ENCODE measurements around the gene GNAO1. TPM values are rescaled to one million over a fixed set of nuclear protein-coding genes. Genes with fewer than 3 reads are reported as not detected.

Gene GNAO1
- total and polyA plus RNA-seq, 5 experiments from 2014 or later: 0.62 to 0.85 (median 0.65) TPM; not detected in 2

DNA sequence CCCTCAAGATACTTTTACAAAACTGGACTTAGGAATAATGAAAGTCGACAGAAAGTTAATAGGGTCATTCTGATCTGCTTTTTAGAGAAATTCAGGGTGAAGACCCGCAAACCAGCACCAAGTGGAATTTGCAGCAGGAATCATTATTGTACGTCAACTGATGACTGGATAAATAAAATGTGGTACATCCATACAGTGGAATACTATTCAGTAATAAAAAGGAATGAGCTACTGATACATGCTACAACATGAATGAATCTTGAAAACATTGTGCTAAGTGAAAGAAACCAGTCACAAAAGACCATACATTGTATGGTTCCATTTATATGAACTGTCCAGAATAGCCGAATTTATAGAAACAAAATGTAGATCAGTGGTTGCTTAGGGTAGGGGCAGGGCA is 83.1 kb downstream of the GNAO1 start:
- peaks cover 0 to 2% (median 0%) of the 10 kb centered on the region in 3 donors for H3K36me3 Mint-ChIP-seq
- no peak for DNase-seq
- no peak overlapping the region for H3K27ac Mint-ChIP-seq
- no peak for ATAC-seq
- POLR2A ChIA-PET: no interaction called here
- H3K4me1 Mint-ChIP-seq: peaks cover 5 to 11% (median 10%) of the 10 kb centered on the region in 4 donors
- peaks cover 0 to 4% (median 0%) of the 10 kb centered on the region in 9 donors for H3K9me3 Mint-ChIP-seq
- peaks cover 0 to 15% (median 3%) of the 10 kb centered on the region in 5 donors for H3K27me3 Mint-ChIP-seq
- H3K4me3 Mint-ChIP-seq: no peak overlapping the region

DNA sequence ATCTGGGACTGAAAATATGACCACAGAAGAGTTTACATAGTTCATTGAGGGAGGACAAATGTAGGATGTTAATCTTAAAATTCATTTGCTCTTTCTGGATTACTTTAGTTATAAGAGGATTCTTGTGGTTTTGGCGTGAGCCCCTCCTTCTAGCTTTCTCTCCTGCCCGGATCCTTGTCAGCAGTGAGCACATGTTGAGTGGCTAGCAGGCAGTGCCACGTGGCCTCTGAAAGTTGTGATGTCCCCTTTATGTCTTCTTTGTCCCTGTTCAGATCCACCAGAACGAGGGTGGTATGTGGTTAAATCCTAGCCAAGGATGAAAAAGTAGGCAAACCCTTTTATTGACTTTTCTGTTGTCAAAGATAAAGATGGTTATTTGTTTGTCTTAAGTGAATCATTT is 83.8 kb downstream of the GNAO1 start:
- peaks cover 0 to 4% (median 0%) of the 10 kb centered on the region in 9 donors for H3K9me3 Mint-ChIP-seq
- H3K27me3 Mint-ChIP-seq: peaks cover 0 to 15% (median 3%) of the 10 kb centered on the region in 5 donors
- POLR2A ChIA-PET: no interaction called here
- H3K4me1 Mint-ChIP-seq: peaks cover 7 to 18% (median 16%) of the 10 kb centered on the region in 4 donors
- ATAC-seq (no peak), DNase-seq (no peak)
- H3K27ac Mint-ChIP-seq: no peak overlapping the region
- peaks cover 0 to 2% (median 0%) of the 10 kb centered on the region in 3 donors for H3K36me3 Mint-ChIP-seq
- H3K4me3 Mint-ChIP-seq: no peak overlapping the region

DNA sequence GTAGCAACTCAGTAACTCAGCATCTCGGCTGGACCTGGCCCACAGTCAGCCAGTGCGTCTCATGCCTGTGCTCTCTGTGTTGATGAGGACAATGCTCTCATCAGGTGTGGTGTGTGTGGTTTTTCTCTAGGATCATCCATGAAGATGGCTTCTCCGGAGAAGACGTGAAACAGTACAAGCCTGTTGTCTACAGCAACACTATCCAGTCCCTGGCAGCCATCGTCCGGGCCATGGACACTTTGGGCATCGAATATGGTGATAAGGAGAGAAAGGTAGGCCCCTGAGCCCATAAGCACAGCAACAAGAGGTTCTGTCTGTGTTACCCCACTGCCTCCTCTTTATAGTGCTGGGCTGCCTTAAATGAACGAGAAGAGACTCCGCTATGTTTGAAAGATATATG is 84.5 kb downstream of the GNAO1 start:
- peaks cover 0 to 4% (median 0%) of the 10 kb centered on the region in 9 donors for H3K9me3 Mint-ChIP-seq
- DNase-seq (no peak), ATAC-seq (no peak)
- peaks cover 0 to 2% (median 0%) of the 10 kb centered on the region in 3 donors for H3K36me3 Mint-ChIP-seq
- POLR2A ChIA-PET: no interaction called here
- no peak overlapping the region for H3K4me3 Mint-ChIP-seq
- peaks cover 7 to 22% (median 17%) of the 10 kb centered on the region in 4 donors for H3K4me1 Mint-ChIP-seq
- H3K27me3 Mint-ChIP-seq: peaks cover 0 to 15% (median 3%) of the 10 kb centered on the region in 5 donors
- no peak overlapping the region for H3K27ac Mint-ChIP-seq

DNA sequence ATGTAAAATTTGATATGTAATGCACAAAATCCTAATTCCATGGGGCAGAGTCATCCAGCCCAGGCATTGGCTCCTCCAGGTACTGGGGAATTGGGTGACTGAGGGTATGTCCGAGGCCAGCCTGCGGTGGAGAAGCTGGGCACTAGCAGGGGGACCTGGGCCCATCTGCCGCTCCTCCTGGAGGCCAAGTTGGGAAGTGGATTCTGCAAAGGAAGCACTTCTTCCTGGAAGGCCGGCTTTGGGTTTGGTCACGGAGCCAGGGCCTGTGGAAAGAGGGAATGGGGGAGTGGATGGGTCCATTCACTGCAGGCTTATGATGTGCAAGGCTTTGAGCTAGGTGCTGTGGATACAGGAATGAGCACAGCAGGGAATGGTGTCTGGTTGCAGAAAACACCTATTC is 85.8 kb downstream of the GNAO1 start:
- Mint-ChIP-seq H3K4me3 (no peak overlapping the region), H3K27me3 (peaks cover 0 to 15% (median 3%) of the 10 kb centered on the region in 5 donors), H3K4me1 (peaks cover 7 to 26% (median 17%) of the 10 kb centered on the region in 4 donors), H3K9me3 (peaks cover 0 to 4% (median 0%) of the 10 kb centered on the region in 9 donors), H3K36me3 (peaks cover 0 to 2% (median 0%) of the 10 kb centered on the region in 3 donors), H3K27ac (no peak overlapping the region)
- no peak for DNase-seq
- no peak for ATAC-seq
- POLR2A ChIA-PET: no interaction called here

DNA sequence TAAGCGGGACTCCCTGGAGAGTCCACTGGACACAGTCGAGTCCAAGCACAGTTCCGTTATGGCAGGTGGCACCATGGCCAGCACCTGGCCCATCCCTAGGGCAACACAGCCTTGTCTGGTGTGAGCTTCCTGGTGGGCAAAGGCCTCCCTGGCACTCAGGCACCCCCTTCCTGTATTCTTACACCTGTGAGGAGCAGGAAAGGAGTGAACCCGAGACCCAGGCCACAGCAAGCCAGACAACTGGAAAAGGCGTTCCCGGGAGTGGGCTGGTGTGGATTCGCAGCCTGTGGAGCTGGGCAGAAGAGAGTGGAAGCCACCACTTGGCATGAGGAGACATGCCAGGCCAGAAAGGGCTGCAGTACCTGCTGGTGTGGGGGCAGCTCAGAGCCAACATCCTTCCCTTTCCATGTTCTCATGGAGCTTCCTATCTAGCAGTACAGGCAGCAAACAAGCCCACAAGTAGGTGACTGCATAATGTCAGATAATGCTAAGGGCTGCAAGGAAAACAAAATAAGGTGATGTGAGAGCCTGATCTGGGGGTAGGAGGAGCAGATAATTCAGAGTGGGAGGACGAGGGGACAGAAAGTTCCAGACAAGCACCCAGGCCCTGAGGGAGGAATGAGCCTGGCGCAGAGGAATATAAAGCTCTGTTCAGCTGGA is 87.0 kb downstream of the GNAO1 start:
- Mint-ChIP-seq H3K36me3 (peaks cover 0 to 1% (median 0%) of the 10 kb centered on the region in 3 donors), H3K9me3 (peaks cover 0 to 4% (median 0%) of the 10 kb centered on the region in 9 donors), H3K4me3 (peak overlapping the region in 2 of 10 donors; percentile 34 to 81), H3K4me1 (peaks cover 7 to 37% (median 17%) of the 10 kb centered on the region in 4 donors), H3K27ac (peak overlapping the region in 2 of 10 donors; percentile 0 to 79), H3K27me3 (peaks cover 0 to 15% (median 3%) of the 10 kb centered on the region in 5 donors)
- POLR2A ChIA-PET: no interaction called here
- DNase-seq: no peak
- no peak for ATAC-seq

DNA sequence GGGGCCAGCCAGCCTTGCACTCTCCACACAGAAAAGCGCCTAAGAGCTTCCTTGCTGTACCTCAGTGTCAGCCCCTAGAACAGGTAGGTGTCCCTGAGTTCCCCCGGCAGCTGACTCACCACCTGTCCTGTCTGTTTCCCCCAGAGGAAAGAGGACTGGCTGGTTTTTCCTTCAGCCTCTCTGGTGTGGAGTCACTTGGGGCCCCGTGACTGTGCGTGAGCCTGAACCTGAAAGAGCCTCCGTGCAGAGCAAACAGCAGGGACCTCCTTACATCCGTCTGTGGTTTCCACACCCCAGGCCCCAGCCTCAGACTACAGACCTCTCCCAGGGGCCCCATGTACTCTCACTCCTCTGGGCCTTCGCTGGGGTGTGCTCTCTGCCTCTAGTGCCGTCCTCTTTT is 87.8 kb downstream of the GNAO1 start:
- Mint-ChIP-seq H3K4me3 (peak overlapping the region in 5 of 10 donors; percentile 6 to 81 (median 33)), H3K27ac (peak overlapping the region in 5 of 10 donors; percentile 18 to 79 (median 62)), H3K27me3 (peaks cover 0 to 9% (median under 1%) of the 10 kb centered on the region in 5 donors), H3K4me1 (peaks cover 7 to 41% (median 17%) of the 10 kb centered on the region in 4 donors), H3K9me3 (peaks cover 0 to 4% (median 0%) of the 10 kb centered on the region in 9 donors), H3K36me3 (no peaks in the 10 kb centered on the region)
- DNase-seq (peak in 4 of 10 donors; percentile 2 to 25 (median 8)), ATAC-seq (peak; percentile 60 to 65)
- POLR2A ChIA-PET: no interaction called here

DNA sequence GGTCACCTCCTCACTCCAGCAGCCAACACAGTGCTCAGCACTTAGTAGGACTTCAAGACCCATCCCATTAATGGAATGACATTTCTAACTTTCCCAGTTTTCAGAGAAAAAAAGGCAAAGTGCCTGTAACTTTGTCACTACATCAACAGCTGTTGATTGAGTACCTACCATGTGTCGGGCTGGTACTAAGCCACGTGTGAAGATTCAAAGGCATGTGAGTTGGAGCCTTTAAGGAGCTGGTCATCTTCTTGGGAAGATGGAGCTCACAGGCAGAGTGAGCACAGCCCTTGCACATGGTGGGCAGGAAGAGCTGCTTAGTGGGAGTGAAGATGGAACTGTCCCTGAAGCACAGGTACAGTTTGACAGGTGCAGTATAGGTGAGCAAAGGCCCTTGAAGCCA is 88.6 kb downstream of the GNAO1 start:
- POLR2A ChIA-PET: no interaction called here
- Mint-ChIP-seq H3K4me1 (peaks cover 7 to 41% (median 17%) of the 10 kb centered on the region in 4 donors), H3K36me3 (no peaks in the 10 kb centered on the region), H3K27ac (peak overlapping the region in 1 of 10 donors; percentile 79), H3K9me3 (no peaks in the 10 kb centered on the region), H3K27me3 (peaks cover 0 to 4% (median 0%) of the 10 kb centered on the region in 5 donors), H3K4me3 (peak overlapping the region in 1 of 10 donors; percentile 6)
- DNase-seq: no peak
- ATAC-seq: no peak

DNA sequence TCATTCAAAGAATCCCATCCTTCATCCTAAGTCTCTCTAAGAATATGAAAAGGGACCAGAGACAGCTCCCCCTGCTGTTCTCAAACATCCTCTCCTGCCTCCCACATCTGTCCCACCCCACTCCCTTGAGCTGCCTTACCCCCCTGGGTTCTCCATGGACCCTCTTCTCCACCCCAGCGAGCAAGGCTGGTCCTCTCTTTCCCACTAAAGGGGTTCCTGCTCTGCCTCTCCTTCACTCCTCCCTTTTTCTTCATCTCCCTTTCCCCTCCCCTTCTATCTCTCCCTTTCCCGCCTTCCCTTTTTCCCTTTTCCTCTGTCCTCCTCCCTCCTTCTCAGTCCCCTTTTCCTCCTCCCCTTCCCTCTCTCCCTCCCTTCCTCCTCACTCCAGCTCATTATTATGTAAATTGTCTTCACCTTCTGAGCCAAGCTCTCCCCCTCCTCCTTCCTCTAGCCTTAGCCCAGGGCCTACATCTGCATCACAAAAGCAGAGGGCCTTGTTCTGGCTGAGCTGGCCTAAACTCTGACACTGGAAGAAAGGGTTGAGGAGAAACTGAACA is 90.0 kb downstream of the GNAO1 start:
- POLR2A ChIA-PET: no interaction called here
- H3K4me3 Mint-ChIP-seq: no peak overlapping the region
- ATAC-seq (no peak), DNase-seq (no peak)
- H3K4me1 Mint-ChIP-seq: peaks cover 8 to 41% (median 17%) of the 10 kb centered on the region in 4 donors
- H3K27me3 Mint-ChIP-seq: peaks cover 0 to 4% (median 0%) of the 10 kb centered on the region in 5 donors
- no peaks in the 10 kb centered on the region for H3K36me3 Mint-ChIP-seq
- no peak overlapping the region for H3K27ac Mint-ChIP-seq
- H3K9me3 Mint-ChIP-seq: no peaks in the 10 kb centered on the region

DNA sequence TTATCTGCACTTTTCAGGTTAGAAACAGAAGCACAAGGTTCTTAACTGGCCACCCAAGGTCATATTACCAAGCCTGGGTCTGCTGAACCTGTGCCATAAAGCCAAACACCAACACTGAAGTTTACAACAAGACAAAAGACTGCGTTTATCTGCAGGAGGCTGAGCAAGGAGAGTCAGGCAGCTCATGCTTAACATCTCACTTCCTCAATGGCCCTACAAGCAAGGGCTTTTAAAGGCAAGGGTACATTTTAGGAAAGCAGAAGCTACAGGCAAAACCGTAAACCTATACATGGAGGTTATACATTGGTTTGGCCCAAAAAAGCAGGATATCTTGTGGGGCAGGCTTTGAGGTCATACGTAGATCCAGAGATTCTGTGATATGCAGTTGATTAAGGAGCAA is 91.2 kb downstream of the GNAO1 start:
- DNase-seq (no peak), ATAC-seq (no peak)
- POLR2A ChIA-PET: no interaction called here
- peaks cover 8 to 41% (median 17%) of the 10 kb centered on the region in 4 donors for H3K4me1 Mint-ChIP-seq
- no peak overlapping the region for H3K4me3 Mint-ChIP-seq
- H3K9me3 Mint-ChIP-seq: no peaks in the 10 kb centered on the region
- H3K36me3 Mint-ChIP-seq: no peaks in the 10 kb centered on the region
- no peak overlapping the region for H3K27ac Mint-ChIP-seq
- H3K27me3 Mint-ChIP-seq: peaks cover 0 to 4% (median 0%) of the 10 kb centered on the region in 5 donors

DNA sequence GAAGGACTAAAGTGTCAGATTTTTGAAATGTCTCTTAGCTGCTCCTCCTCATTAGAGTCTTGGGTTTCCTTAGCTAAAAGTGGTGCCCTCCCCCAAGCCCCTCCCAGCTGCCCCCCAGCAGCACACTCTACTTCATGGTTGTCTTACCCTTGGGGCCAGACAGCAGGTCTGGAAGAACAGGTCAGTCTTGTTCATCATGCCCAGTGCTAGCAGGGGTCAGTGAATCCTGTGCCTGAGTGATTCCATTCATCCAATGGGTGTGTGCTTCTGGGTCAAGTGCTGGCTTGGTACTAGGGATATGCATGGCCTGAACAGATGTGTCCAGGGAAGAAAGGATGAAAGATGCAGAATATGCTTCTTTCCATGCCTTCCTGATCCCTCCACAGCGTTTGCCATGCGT is 93.2 kb downstream of the GNAO1 start:
- ATAC-seq (no peak), DNase-seq (no peak)
- Mint-ChIP-seq H3K27me3 (no peaks in the 10 kb centered on the region), H3K27ac (no peak overlapping the region), H3K9me3 (no peaks in the 10 kb centered on the region), H3K4me3 (no peak overlapping the region), H3K36me3 (no peaks in the 10 kb centered on the region), H3K4me1 (peaks cover 2 to 30% (median 4%) of the 10 kb centered on the region in 4 donors)
- POLR2A ChIA-PET: no interaction called here

DNA sequence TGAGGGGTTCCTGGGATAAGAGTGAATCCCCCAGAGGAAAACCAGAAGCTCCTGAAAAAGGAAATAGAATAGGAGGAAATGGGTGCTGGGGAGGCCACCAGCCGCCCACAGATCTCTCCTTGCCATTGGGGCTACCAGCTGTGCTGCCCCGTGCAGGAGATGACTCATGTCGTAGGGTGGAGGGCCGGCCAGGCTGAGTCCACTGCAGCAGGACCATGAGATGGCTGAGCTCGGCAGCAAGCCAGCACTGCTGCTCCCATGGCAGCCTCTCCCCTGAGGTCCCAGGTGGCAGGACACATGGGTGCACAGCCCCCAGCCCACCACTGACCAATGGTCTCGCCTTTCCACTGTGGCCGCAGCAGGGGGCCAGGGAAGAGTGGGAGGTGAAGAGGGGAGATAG is 95.5 kb downstream of the GNAO1 start:
- no peak for ATAC-seq
- POLR2A ChIA-PET: no interaction called here
- no peaks in the 10 kb centered on the region for H3K9me3 Mint-ChIP-seq
- H3K27ac Mint-ChIP-seq: no peak overlapping the region
- peaks cover 0 to 17% (median under 1%) of the 10 kb centered on the region in 4 donors for H3K4me1 Mint-ChIP-seq
- no peak for DNase-seq
- no peaks in the 10 kb centered on the region for H3K36me3 Mint-ChIP-seq
- no peak overlapping the region for H3K4me3 Mint-ChIP-seq
- no peaks in the 10 kb centered on the region for H3K27me3 Mint-ChIP-seq

DNA sequence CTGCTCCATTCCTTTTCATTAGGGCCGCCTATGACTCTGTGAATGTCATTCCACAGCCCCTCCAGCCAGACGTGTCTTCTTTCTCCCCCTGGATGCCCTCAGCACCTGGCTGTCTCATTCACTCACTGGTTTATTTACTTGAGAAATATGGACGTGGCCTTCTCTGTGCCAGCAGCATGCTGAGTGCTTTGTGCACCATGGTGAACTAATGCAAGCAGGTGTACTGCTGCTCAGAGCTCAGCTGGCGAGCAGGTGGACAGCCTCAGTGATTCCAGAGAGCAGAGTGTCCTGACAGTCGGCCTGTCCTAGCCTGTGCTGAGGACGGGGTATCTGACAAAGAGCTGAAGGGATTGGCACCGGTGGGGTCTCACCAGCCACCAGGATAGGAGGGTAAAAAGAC is 96.7 kb downstream of the GNAO1 start:
- peaks cover 0 to 7% (median under 1%) of the 10 kb centered on the region in 4 donors for H3K4me1 Mint-ChIP-seq
- DNase-seq (no peak), ATAC-seq (no peak)
- H3K27me3 Mint-ChIP-seq: no peaks in the 10 kb centered on the region
- H3K36me3 Mint-ChIP-seq: no peaks in the 10 kb centered on the region
- POLR2A ChIA-PET: no interaction called here
- no peak overlapping the region for H3K4me3 Mint-ChIP-seq
- no peak overlapping the region for H3K27ac Mint-ChIP-seq
- H3K9me3 Mint-ChIP-seq: no peaks in the 10 kb centered on the region

DNA sequence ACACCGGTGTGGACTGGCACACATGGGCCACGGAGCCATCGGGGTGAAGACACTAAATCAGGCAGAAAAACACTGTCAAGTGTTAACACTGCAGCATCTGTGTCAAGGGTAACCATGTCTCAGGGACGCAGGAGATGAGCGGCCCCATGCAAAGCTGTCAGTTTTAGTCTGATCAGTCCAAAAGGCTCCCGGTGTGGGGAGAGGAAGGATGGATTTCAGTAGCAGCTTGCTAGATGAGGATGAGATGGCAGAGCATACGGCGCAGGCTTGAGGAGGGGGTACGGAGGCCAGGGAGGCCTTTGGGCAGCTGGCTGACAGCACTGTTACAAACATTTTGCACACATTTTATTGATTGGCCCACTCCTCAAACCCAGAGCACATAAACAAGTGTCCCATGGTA is 98.1 kb downstream of the GNAO1 start:
- ATAC-seq: no peak
- no peak for DNase-seq
- peaks cover 0 to 2% (median 0%) of the 10 kb centered on the region in 4 donors for H3K4me1 Mint-ChIP-seq
- no peak overlapping the region for H3K4me3 Mint-ChIP-seq
- H3K27me3 Mint-ChIP-seq: no peaks in the 10 kb centered on the region
- H3K27ac Mint-ChIP-seq: no peak overlapping the region
- no peaks in the 10 kb centered on the region for H3K9me3 Mint-ChIP-seq
- no peaks in the 10 kb centered on the region for H3K36me3 Mint-ChIP-seq
- POLR2A ChIA-PET: no interaction called here

Measured in naive thymus-derived CD8-positive, alpha-beta T cell (primary cell).